Left ventricle myocardium inferior (tissue), 1 donor: ENCODE measurements around the gene ECM1. TPM values are rescaled to one million over a fixed set of nuclear protein-coding genes. Genes with fewer than 3 reads are reported as not detected.

Experiments
- microRNA-seq: library from miRNA; unstranded; fragments of <30 nt; microRNA quantifications from one replicate; pipeline ENCODE4 v1.2.0, GENCODE V29; 2020
- total RNA-seq: library from RNA; stranded (reverse); fragmentation: NEBNext Ultra II Directional; extraction: Animal tissue kit (Norgen Biotek cat#: 25700); gene quantifications from one replicate; pipeline ENCODE4 v1.2.1, GENCODE V29; 2021
- donor health status: DM: no; HTN: yes; CAD: no; lungs with severe emphysema.

Gene ECM1
- total RNA-seq, 1 donor from 2014 or later, result 20.1 TPM

Small RNA genes within 50 kb of the gene (microRNA-seq; reads per million reads assigned to microRNA genes)
- gene MIR4257, result not detected
- gene MIR6878, result not detected

Other genes starting within 250 kb of the ECM1 start
- 49.3 TPM for gene APH1A, start 239.1 kb upstream of the ECM1 start, total RNA-seq
- gene C1orf54, start 235.3 kb upstream of the ECM1 start, total RNA-seq, result 9.0 TPM
- gene CIART, start 225.6 kb upstream of the ECM1 start, total RNA-seq, result 8.7 TPM
- gene MRPS21, start 214.2 kb upstream of the ECM1 start, total RNA-seq, result 72.5 TPM
- 19.3 TPM for gene PRPF3, start 186.6 kb upstream of the ECM1 start, total RNA-seq
- gene RPRD2, start 144.0 kb upstream of the ECM1 start, total RNA-seq, result 22.9 TPM
- gene TARS2, start 20.7 kb upstream of the ECM1 start, total RNA-seq, result 32.2 TPM
- 0.44 TPM for gene FALEC, start 7.6 kb downstream of the ECM1 start, total RNA-seq
- 46.3 TPM for gene ADAMTSL4, start 41.3 kb downstream of the ECM1 start, total RNA-seq
- 97.0 TPM for gene MCL1, start 71.5 kb downstream of the ECM1 start, total RNA-seq
- gene ENSA, start 121.5 kb downstream of the ECM1 start, total RNA-seq, result 129 TPM
- gene GOLPH3L, start 189.0 kb downstream of the ECM1 start, total RNA-seq, result 16.9 TPM
- gene HORMAD1, start 212.8 kb downstream of the ECM1 start, total RNA-seq, result not detected